Measurements from ENCODE around the gene CLDND2. TPM values are rescaled to one million over a fixed set of nuclear protein-coding genes. Genes with fewer than 3 reads are reported as not detected.

Gene CLDND2
- total RNA-seq, 1 donor from 2014 or later: 1.7 TPM

DNA sequence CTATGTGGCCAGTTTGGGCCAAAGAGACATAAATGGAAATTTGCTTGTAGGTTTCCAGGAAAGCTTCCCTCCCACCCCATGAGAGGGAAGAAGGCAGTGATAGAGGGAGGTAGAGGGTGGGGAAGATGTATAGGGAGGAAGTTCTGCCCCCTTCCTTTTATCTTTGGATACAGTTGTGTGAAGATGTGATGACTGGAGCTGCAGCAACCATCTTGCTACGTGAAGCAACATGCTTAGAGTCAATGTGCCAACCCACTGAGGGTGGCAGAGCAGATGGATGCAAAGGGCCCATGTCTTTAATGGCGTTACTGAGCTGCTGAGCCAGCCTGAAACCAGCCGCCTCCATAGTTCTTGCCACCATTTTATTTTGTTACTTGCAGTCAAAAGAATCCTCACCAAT lies 37.6 kb downstream of the CLDND2 start:
- no peak for DNase-seq (ENCODE audit: low spot score)

DNA sequence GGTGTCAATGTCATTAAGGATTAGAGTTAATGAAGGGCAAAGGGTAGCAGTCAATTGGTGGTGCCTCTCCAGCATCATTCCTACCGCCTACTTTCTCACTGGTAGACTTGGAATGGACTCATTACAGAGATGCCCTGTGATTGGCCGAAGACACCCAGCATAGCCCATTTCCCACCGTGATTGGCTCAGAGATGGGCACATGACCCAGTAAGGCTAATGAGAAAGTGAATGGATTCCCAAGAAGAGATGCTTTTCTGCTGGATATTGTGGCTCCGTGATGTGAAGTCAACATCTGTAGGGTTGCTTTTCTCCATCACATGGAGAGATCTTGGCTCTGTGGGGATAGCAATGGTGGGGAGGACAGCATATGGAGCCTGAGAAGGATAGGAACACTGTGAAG lies 38.4 kb downstream of the CLDND2 start:
- no peak for DNase-seq (ENCODE audit: low spot score)

DNA sequence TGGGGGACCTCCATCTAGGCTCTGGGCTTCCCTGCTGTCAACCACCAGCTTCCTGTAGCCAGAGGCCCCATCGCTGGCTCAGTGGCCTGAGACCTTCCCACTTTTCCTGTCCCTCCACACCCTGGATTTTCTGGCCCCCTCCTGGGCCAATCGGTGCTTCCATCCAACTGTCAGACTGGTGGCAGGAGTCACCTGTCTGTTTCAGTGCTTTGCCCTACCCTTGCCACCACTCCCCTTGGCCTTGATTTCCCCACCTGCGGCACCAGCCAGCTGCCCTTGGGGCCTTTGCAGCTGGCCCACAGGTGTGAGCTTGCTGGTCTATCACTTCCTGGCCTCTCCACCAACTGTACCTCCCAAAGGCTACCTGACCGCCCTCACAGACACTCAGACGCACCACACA lies 39.4 kb downstream of the CLDND2 start:
- DNase-seq (ENCODE audit: low spot score): no peak

DNA sequence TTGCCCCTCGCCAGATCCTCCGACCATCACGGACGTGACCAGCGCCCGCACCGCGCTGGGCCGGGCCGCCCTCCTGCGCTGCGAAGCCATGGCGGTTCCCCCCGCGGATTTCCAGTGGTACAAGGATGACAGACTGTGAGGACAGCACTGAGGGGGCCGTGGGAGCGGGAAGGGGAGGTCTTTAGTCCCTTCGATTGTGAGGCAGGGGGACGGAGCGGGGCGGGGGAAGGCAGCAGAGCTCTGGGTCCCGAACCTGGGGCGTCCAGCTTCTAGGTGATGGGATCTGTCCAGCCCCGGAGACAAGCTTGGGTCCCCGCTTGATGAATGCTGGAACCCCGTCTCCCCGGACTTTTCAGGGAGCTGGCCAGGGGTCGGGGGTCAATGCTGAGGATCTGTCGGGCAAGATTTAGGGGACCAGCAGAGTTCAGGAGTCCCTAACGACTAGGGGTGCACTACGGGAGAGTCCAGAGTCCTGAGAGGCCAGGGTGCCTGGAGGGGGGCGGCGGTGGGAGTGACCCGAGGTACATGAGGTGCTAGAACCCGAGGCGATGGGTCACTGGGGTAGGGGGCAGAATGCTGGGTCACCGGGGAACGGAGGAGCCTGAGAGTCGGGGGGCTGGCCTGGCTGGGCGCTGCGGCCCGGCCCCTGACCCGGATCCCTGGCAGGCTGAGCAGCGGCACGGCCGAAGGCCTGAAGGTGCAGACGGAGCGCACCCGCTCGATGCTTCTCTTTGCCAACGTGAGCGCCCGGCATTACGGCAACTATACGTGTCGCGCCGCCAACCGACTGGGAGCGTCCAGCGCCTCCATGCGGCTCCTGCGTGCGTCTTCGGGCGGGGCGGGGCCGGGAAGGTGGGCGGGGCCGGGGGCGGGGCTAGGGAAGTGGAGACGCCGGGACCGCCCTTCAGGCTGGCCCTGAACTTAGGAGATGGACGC lies 41.5 kb downstream of the CLDND2 start:
- no peak for DNase-seq (ENCODE audit: low spot score)

DNA sequence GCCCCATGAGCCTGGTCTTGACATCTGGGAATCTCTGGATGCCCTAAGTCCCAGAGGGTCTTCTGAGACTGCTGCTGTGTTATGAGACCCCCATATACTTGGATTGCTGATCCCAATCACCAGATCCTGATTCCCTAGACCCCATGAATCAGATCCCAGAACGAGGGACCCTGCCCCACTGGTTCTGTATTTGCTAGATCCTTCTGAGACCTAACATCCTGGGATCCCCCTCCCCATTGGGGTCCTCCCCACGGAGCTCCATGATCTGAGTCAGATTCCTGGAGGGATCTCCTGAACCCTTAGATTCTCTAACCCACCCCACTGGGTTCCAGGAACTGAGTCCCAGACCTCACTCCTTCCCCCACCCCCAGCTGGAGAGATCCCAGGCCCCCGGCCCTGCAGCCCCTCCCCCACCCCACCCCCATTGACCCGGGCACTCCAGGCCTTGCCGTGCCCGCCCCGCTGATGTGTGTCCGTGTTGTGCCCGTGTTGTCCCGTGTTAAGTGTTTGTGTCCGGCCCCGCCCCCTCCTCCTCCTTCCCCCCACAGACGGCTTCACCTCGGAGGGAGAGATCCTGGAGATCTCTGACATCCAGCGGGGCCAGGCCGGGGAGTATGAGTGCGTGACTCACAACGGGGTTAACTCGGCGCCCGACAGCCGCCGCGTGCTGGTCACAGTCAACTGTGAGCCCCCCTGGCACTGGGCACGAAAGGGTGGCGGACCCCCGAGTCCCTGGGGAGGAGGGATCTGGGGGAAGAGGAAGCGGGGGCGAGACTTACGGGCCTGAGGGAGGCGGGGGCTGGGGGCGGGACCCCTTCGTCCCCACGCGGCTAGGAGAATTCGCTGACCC lies 42.4 kb downstream of the CLDND2 start:
- no peak for DNase-seq (ENCODE audit: low spot score)

DNA sequence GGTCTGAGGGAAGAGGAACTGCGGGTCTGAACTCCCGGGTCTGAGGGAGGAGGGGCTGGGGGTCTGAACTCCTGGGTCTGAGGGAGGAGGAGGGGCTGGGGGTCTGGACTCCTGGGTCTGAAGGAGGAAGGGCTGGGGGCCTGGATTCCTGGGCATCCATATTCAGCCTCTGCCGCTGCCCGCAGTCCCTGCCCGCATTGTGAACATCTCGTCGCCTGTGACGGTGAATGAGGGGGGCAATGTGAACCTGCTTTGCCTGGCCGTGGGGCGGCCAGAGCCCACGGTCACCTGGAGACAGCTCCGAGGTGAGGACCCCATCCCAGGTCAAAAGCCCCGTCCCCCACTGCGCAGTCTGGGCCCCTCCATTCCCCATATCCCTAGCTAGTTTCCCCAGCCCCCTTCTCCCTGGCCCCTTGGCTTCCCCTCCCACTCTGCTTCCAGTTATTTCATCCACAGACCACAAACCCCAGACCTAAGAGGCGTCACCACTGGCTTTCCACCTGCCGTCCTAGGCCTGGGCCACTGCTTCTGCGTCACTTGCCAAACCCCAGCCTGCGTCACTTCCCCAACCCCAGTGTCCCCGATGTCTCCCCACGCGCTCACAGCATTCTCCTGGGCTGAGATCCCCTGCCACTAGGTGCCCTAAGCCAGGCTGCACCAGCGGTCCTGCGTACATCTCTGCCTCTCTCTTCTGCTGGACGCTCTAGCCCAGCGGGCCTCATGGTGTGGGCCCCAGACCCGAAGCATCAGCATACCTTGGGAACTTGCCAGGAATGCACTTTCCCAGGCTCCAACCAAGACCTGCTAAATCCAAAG lies 43.4 kb downstream of the CLDND2 start:
- no peak for DNase-seq (ENCODE audit: low spot score)

DNA sequence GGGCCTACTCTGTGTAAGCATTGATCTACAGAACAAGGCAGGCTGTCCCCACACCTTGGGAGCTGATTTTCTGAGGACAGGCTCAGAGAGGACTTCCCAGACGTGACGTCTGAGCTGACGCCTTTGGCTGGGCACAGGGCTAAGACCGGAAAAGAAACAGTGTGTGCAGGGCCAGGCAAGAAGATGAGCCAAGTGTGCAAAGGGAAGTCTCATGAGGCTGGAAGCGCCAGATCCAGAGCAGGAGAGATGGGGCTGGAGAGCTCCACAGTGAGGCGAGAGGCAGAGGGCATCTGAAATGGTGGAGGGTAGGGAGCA lies 44.7 kb downstream of the CLDND2 start:
- no peak for DNase-seq (ENCODE audit: low spot score)

DNA sequence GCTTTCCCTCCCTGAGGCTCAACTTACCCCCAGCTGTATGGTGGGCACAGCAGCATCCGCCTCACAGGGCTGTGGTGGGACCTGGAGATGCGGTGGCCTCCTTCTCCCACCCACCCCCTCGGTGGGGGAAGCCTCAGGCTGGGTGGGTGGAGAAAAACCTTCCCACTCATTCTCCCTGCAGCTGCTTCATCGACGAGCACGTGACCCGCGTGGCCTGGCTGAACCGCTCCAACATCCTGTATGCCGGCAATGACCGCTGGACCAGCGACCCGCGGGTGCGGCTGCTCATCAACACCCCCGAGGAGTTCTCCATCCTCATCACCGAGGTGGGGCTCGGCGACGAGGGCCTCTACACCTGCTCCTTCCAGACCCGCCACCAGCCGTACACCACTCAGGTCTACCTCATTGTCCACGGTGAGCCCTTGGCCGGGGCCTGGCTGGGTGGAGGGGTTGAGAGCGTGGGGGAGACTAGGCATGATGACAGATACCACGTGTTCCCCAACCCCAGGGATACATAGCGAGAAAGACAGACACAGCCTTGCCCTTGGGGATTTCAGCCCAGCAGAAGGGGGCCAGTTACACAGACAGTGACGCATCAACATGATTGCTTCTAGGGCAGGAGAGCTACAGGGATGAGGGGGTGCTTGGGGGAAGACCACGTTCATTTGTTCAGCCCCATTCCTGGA lies 45.2 kb downstream of the CLDND2 start:
- DNase-seq (ENCODE audit: low spot score): no peak

DNA sequence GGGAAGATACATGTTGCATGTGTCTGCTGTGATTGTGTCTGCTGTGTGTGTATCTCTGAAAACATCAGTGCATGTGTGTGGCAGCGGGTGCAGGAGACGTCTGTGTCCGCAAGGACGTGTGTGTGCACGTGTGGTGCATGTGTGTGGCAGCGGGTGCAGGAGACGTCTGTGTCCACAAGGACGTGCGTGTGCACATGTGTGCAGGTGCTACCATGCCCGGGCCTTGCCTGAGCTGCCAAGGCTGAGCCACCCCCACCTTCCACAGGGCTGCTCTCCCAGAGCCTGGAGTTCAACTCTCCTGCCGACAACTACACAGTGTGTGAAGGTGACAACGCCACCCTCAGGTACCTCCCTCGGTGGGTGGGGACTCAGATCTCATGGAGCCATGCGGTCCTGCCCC lies 47.0 kb downstream of the CLDND2 start:
- DNase-seq (ENCODE audit: low spot score): no peak

DNA sequence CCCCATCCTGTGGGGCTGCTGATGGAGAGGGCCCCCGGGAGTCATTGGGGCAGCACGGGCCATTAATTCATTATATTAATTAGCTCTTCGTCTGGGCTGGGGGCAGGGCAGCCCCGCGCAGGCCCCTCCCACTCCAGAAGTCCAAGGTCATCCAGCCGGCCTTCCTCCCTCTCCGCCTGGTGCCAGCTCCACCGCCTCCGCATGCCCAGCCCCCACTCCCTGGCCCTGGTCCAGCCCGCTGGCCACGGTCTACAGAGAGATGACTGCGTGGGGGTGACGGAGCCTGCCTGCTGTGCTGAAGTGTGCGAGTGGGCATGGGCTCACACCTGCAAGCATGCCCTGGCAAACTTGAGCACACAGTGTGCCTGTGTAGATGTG lies 48.5 kb downstream of the CLDND2 start:
- DNase-seq (ENCODE audit: low spot score): no peak

DNA sequence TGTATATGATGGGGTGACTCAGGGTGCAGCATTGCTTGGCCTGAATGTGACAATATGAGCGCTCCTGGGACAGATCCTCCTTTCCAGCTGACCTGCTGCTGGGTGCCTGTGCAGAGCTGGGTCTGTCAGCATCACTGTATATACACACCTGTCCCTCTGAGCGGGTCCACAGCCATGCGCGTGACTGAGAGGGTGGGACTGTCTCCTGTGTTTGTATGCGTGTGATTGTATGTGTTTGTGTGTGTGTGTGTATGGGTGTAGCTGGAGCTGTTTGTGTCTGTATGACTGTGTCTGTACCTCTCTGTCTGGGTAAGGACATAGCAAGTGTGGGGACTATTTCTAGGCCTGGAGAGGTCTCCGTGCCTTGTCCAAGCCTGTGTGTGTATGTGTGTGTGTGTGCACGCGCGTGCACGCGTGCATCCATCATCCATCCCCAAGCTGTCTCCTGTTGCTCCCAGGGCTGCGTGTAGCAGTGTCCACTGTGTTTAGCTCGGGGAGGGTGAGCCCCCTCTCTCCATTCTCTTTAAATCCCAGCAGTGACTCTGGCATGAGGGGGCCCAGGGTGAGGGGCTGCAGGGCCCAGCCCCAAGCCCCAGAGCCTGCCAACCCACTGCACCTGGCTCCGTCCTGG lies 49.0 kb downstream of the CLDND2 start:
- DNase-seq (ENCODE audit: low spot score): no peak

DNA sequence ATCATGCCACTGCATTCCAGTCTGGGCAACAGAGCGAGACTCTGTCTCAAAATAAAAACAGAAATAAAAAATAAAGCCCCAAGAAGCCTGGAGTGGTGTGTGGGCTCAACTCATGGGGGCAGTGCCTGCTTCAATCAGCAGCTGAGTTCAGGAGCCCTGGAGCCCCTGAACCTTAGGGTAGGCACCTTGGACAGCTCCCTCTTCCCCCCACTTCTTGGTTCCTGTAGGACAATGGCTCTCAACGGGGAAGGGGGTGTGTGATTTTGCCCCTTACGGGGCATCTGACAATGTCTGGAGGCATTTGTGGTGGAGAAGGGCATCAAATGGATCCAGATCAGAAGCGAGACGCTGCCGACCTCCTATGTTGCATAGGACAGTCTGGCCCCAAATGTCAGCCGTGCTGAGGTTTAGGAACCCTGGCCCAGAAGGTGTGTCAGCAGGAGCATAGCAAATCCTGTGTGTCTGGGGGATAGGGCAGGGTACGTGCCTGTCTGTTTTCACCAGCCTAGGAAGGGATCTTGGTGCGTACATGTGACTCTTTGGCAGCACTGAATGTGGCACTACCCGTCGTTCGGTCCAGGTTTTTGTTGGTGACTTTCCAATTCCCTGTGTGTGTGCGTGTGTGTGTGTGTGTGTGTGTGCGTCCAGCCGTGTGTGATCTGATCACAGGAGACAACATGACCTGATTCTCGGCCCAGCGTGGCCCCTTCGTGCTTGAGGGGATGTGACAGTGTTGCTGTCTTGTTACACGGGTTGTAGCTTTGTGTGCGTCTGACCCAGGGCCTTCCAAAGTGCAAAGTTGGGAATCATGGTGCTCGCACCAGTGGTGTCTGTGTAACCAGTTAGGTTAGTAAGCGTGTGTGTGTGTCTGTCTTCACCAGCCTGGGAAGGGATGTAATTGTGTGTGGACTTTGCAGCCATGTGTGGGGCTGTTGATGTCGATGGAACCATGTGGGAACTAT lies 49.8 kb downstream of the CLDND2 start:
- DNase-seq (ENCODE audit: low spot score): no peak

DNA sequence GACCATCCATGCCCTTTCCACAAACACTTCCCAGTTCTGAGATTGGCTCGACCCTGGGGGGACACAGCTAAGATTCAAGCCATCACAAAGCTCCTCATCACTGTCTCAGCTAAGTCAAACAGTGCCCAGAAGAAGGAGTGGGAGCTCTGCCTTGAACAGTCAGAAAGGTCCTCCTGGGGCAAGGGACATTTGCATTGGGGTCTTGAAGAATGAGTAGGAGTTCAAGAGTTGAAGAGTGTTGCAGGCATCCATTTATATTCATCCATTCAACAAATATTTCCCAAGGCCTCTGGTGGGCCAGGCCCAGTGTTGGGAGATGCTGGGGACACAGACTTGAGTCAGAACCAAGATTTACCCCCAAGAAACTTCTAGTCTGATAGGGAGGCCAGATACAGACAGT lies 50.8 kb downstream of the CLDND2 start:
- no peak for DNase-seq (ENCODE audit: low spot score)

DNA sequence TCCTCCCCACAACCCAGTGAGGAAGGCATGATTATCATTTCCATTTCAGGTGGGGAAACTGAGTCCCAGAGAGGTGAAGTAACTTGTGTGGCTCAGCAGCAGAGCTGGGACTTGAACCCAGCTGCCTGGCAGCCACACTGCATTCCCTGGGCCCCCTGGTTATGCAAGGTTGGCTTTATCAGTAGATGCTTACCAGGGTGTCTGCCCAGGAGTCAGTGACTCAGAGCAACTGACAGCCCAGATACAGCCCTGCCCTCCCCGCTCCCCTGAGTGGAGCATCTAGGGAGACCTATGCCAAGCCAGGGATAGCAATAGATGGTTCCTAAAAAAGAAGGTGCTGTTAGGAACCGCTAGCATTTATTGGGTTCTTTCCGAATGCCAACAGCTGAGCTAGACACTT lies 51.4 kb downstream of the CLDND2 start:
- no peak for DNase-seq (ENCODE audit: low spot score)

Other genes with a start within 250 kb of the CLDND2 start
- 3.2 TPM for gene SIGLEC9, start 244.1 kb downstream of the CLDND2 start, total RNA-seq
- gene SIGLEC7, start 226.7 kb downstream of the CLDND2 start, total RNA-seq: 2.4 TPM
- gene CD33, start 143.9 kb downstream of the CLDND2 start, total RNA-seq: 4.0 TPM
- not detected for gene SIGLECL1, start 117.9 kb downstream of the CLDND2 start, total RNA-seq
- not detected for gene IGLON5, start 57.4 kb downstream of the CLDND2 start, total RNA-seq
- 2.1 TPM for gene VSIG10L, start 26.9 kb downstream of the CLDND2 start, total RNA-seq
- 73.4 TPM for gene ETFB, start 2.6 kb downstream of the CLDND2 start, total RNA-seq
- 1.7 TPM for gene NKG7, start 3.7 kb upstream of the CLDND2 start, total RNA-seq
- gene LIM2, start 19.0 kb upstream of the CLDND2 start, total RNA-seq: not detected
- not detected for gene C19orf84, start 21.6 kb upstream of the CLDND2 start, total RNA-seq
- 14.0 TPM for gene SIGLEC10, start 48.6 kb upstream of the CLDND2 start, total RNA-seq
- gene SIGLEC8, start 89.5 kb upstream of the CLDND2 start, total RNA-seq: 6.3 TPM
- gene CEACAM18, start 109.5 kb upstream of the CLDND2 start, total RNA-seq: not detected
- 0.34 TPM for gene SIGLEC12, start 132.8 kb upstream of the CLDND2 start, total RNA-seq
- 2.2 TPM for gene SIGLEC6, start 162.7 kb upstream of the CLDND2 start, total RNA-seq
- 16.0 TPM for gene ZNF175, start 202.3 kb upstream of the CLDND2 start, total RNA-seq

All from ureter (tissue), 1 donor.